PC-3 (cell line): ENCODE data around the gene PDZD2. TPM values are rescaled to one million over a fixed set of nuclear protein-coding genes. Genes with fewer than 3 reads are reported as not detected.

Experiments
- ATAC-seq: fragments of 200-7000 bp; cut with Tn5 transposase; 2 replicates; pipeline ENCODE4 v1.9.1; 2020; ENCODE audit warnings: mild to moderate bottlenecking, moderate library complexity
- BruUV-seq: library from RNA; stranded (reverse); fragments of 400-500 nt; replicated peaks from 2 replicates; lab custom pipeline; 2021; lab: Mats Ljungman, UMichigan
- CTCF ChIA-PET: fragments of 300-600 bp; sonication (Branson Sonifier 250); formaldehyde crosslinking; loops from one replicate; lab custom pipeline; 2022; ENCODE audit warnings: antibody characterized with exemption; lab: Charles Lee
- POLR2A ChIA-PET: fragments of 300-600 bp; sonication (Branson Sonifier 250); formaldehyde crosslinking; loops from one replicate; lab custom pipeline; 2022; ENCODE audit warnings: antibody characterized with exemption; ENCODE audit not compliant: unreplicated experiment; lab: Charles Lee
- DNase-seq: peaks from one replicate; pipeline ENCODE4 v3.0.0-alpha.2; 2015
- H2AFZ ChIP-seq: fragments of 300-600 bp; sonication (generic); 2 replicates; pipeline ENCODE4 v1.6.0; 2016; ENCODE audit warnings: antibody characterized with exemption, low read length
- H3F3A ChIP-seq: fragments of 300-600 bp; sonication (generic); one replicate; pipeline ENCODE4 v1.6.0; 2017; ENCODE audit warnings: antibody characterized with exemption, low read length, control low read depth, mild to moderate bottlenecking; ENCODE audit not compliant: unreplicated experiment
- H3K27ac ChIP-seq: fragments of 300-600 bp; sonication (generic); 2 replicates; pipeline ENCODE4 v1.5.1; 2016; ENCODE audit warnings: mild to moderate bottlenecking, low read length
- H3K27me3 ChIP-seq: fragments of 300-600 bp; sonication (generic); 2 replicates; pipeline ENCODE4 v1.6.1; 2016; ENCODE audit warnings: low read length, mixed read lengths
- H3K36me3 ChIP-seq: fragments of 300-600 bp; sonication (generic); 2 replicates; pipeline ENCODE4 v1.6.1; 2016; ENCODE audit warnings: low read depth, mixed run types, low read length, mixed read lengths
- H3K4me1 ChIP-seq: fragments of 300-600 bp; sonication (generic); 2 replicates; pipeline ENCODE4 v1.5.1; 2016; ENCODE audit warnings: low read length; ENCODE audit not compliant: insufficient read depth
- H3K4me2 ChIP-seq: fragments of 300-600 bp; sonication (generic); 2 replicates; pipeline ENCODE4 v1.6.0; 2016; ENCODE audit warnings: low read length
- H3K4me3 ChIP-seq: fragments of 300-600 bp; sonication (generic); 2 replicates; pipeline ENCODE4 v1.5.1; 2016; ENCODE audit warnings: mild to moderate bottlenecking, low read length, mixed read lengths
- H3K79me2 ChIP-seq: fragments of 300-600 bp; sonication (generic); 2 replicates; pipeline ENCODE4 v1.6.1; 2017; ENCODE audit warnings: low read length, mixed read lengths
- H3K9ac ChIP-seq: fragments of 300-600 bp; sonication (generic); 2 replicates; pipeline ENCODE4 v1.6.0; 2016; ENCODE audit warnings: mild to moderate bottlenecking, low read length
- H3K9me2 ChIP-seq: fragments of 300-600 bp; sonication (generic); replicated peaks from 2 replicates; pipeline ENCODE4 v1.6.1; 2016; ENCODE audit warnings: mixed run types, low read length, mixed read lengths
- H3K9me3 ChIP-seq: fragments of 300-600 bp; sonication (generic); 2 replicates; pipeline ENCODE4 v1.6.1; 2016; ENCODE audit warnings: low read length, mixed read lengths
- H4K20me1 ChIP-seq: fragments of 300-600 bp; sonication (generic); 2 replicates; pipeline ENCODE4 v1.6.1; 2016; ENCODE audit warnings: low read length, mixed read lengths
- EZH2 ChIP-seq: fragments of 300-600 bp; sonication (generic); IDR thresholded peaks from one replicate; pipeline ENCODE4 v1.6.1; 2017; ENCODE audit warnings: antibody characterized with exemption, mild to moderate bottlenecking, low read length; ENCODE audit not compliant: unreplicated experiment
- EZH2phosphoT487 ChIP-seq: fragments of 300-600 bp; sonication (generic); IDR thresholded peaks from 2 replicates; pipeline ENCODE4 v1.6.1; 2018; ENCODE audit warnings: mild to moderate bottlenecking, antibody characterized with exemption, low read length, borderline replicate concordance
- intact Hi-C: fragments of 100-400 bp; cut with micrococcal nuclease; formaldehyde crosslinking; loops from 2 replicates; pipeline ENCODE4 v1.9.0; 2023
- total RNA-seq: library from RNA; depleted of rRNA; stranded (reverse); fragments of >200 nt; gene quantifications from 2 replicates; pipeline ENCODE4 v1.2.3, GENCODE V29; 2014
- TF ChIP-seq, protein P1 (sequence below): fragments of 300-600 bp; sonication (generic); conservative IDR thresholded peaks from 2 replicates; pipeline ENCODE4 v1.5.1; 2017; ENCODE audit warnings: antibody characterized with exemption, low read depth, mild to moderate bottlenecking, low read length

Gene PDZD2
- total RNA-seq, 1 experiment from 2014 or later: 2.0 TPM

DNA sequence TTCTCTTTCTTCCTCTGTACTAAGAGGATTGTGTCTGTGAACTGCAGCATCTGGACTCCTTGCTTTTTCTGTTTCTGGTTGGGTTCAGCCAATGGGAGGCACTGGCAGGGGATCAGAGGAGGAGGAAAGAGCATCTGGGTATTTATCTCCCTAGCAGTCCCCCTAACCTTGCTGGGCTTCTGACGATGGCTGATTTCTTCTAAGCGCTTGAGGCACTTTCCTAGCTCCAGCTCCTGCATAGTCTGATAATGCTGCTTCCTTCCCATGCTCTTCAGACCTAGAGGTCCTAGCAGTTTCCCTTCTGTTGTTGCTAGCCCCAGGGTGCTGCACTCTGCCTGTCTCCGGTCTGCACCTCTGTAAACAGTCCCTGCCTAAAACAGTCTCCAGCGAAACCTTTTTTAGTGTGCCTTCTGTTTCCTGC, 225.1 kb downstream of the PDZD2 start:
- Histone ChIP-seq H3K36me3 (peaks cover 14% of the 10 kb centered on the region), H3K27ac (no peak overlapping the region), H3K27me3 (no peaks in the 10 kb centered on the region), H3K4me1 (peaks cover 9% of the 10 kb centered on the region), H2AFZ (no peak overlapping the region), H3K9ac (no peak overlapping the region), H4K20me1 (no peaks in the 10 kb centered on the region), H3F3A (no peaks in the 10 kb centered on the region), H3K79me2 (no peaks in the 10 kb centered on the region), H3K9me2 (no peaks in the 10 kb centered on the region), H3K9me3 (peaks cover 12% of the 10 kb centered on the region; the same call in 1 of the 2 replicates), H3K4me2 (no peak overlapping the region), H3K4me3 (no peak overlapping the region)
- intact Hi-C loops: no loop called here
- no peak for ATAC-seq
- CTCF ChIA-PET: no interaction called here
- TF ChIP-seq EZH2phosphoT487 (no peak), EZH2 (no peak)
- TF ChIP-seq, protein P1, sequence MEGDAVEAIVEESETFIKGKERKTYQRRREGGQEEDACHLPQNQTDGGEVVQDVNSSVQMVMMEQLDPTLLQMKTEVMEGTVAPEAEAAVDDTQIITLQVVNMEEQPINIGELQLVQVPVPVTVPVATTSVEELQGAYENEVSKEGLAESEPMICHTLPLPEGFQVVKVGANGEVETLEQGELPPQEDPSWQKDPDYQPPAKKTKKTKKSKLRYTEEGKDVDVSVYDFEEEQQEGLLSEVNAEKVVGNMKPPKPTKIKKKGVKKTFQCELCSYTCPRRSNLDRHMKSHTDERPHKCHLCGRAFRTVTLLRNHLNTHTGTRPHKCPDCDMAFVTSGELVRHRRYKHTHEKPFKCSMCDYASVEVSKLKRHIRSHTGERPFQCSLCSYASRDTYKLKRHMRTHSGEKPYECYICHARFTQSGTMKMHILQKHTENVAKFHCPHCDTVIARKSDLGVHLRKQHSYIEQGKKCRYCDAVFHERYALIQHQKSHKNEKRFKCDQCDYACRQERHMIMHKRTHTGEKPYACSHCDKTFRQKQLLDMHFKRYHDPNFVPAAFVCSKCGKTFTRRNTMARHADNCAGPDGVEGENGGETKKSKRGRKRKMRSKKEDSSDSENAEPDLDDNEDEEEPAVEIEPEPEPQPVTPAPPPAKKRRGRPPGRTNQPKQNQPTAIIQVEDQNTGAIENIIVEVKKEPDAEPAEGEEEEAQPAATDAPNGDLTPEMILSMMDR: no peak
- POLR2A ChIA-PET: interaction anchor here (0.5 kb wide), 1 partner anchor 215 kb away, joined by 6 read pairs; no protein-coding TSS in a partner anchor
- DNase-seq: no peak
- no TSS peak for BruUV-seq

DNA sequence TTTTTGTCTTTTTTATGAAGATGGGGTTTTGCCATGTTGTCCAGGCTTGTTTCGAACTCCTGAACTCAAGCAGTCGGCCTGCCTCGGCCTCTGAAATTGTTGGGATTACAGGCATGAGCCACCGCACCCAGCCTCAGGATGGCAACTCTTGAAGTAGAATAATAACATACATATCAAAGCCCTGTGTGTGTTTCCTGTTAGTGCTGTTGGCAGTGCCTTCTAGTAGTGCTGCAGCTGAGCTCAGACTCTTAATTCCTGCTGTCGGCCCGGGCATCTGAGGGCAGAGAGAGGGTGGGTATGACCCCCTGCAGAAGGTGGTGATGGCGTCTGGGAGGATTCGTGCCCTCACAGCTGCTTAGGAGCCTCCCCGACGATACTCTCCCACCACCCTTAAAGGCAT, 227.2 kb downstream of the PDZD2 start:
- Histone ChIP-seq H3K36me3 (no peaks in the 10 kb centered on the region), H3K4me3 (no peak overlapping the region), H3K9me2 (no peaks in the 10 kb centered on the region), H3K4me2 (no peak overlapping the region), H3K27ac (no peak overlapping the region), H2AFZ (no peak overlapping the region), H3K79me2 (no peaks in the 10 kb centered on the region), H3K27me3 (no peaks in the 10 kb centered on the region), H3K9me3 (no peaks in the 10 kb centered on the region), H3K9ac (no peak overlapping the region), H3F3A (no peaks in the 10 kb centered on the region), H3K4me1 (peaks cover 3% of the 10 kb centered on the region), H4K20me1 (no peaks in the 10 kb centered on the region)
- no peak for ATAC-seq
- intact Hi-C loops: no loop called here
- no peak for TF ChIP-seq EZH2
- no peak for TF ChIP-seq EZH2phosphoT487
- TF ChIP-seq, protein P1: no peak
- CTCF ChIA-PET: no interaction called here
- POLR2A ChIA-PET: no interaction called here
- DNase-seq: no peak
- no TSS peak for BruUV-seq

DNA sequence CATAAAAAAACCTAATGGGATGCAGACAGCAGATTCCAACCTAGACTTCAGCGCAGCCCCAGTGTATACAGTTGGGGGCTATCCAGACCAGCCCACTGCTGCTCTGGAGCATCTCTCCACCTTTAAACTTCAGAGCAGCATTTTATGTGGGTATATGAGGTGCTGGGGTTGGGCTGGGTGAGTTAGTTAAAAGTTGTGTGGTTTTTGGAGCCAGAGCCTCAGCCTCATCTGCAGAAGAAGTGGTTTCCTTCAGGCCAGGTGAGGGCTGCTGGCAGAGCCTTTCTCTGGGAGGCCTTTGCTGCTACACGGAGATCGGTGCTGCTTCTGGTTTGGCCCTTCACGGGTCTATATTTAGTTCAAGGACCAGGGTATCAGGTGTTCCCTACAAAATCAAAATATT, 228.3 kb downstream of the PDZD2 start:
- Histone ChIP-seq H3K4me3 (no peak overlapping the region), H3K4me2 (no peak overlapping the region), H3K4me1 (no peaks in the 10 kb centered on the region), H2AFZ (no peak overlapping the region), H3K9me2 (no peaks in the 10 kb centered on the region), H3K79me2 (no peaks in the 10 kb centered on the region), H4K20me1 (no peaks in the 10 kb centered on the region), H3K9ac (no peak overlapping the region), H3K36me3 (no peaks in the 10 kb centered on the region), H3K27ac (no peak overlapping the region), H3K9me3 (no peaks in the 10 kb centered on the region), H3K27me3 (no peaks in the 10 kb centered on the region), H3F3A (no peaks in the 10 kb centered on the region)
- DNase-seq (no peak), ATAC-seq (no peak)
- TF ChIP-seq, protein P1: no peak
- TF ChIP-seq EZH2phosphoT487 (no peak), EZH2 (no peak)
- CTCF ChIA-PET: interaction anchor here (0.6 kb wide), 1 partner anchor 430 kb away, joined by 4 read pairs; no protein-coding TSS in a partner anchor
- intact Hi-C loops: no loop called here
- no TSS peak for BruUV-seq
- POLR2A ChIA-PET: interaction anchor here (0.6 kb wide), 2 partner anchors 12 to 29 kb away, joined by 3 to 19 read pairs; no protein-coding TSS in a partner anchor
